C4-2B (cell line): ENCODE data around the gene APBB1IP.

Experiments
- CTCF ChIP-seq: fragments of 450-650 bp; conservative IDR thresholded peaks from 2 replicates; pipeline ENCODE4 v1.5.1; 2017; ENCODE audit warnings: mild to moderate bottlenecking
- ZFX ChIP-seq: fragments of 450-650 bp; IDR thresholded peaks from 2 replicates; pipeline ENCODE4 v1.6.1; 2017

DNA sequence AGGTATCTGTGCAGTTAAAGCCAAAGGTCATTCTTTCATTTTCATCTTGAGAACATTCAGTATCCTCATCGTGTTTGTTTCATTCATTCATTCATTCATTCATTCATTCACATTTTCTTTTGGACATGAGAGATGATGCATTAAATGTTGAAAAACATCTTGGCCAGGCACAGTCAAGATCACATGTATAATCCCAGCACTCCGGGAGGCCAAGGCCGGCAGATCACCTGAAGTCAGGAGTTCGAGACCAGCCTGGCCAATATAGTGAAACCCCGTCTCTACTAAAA lies 34.3 kb downstream of the APBB1IP start:
- TF ChIP-seq CTCF (no peak), ZFX (no peak)
